M059J (cell line): ENCODE measurements around the gene RPS4Y2. TPM values are rescaled to one million over a fixed set of nuclear protein-coding genes. Genes with fewer than 3 reads are reported as not detected.

ENCODE experiments used
- total RNA-seq: library from RNA; depleted of rRNA; stranded (reverse); fragments of >200 nt; shearing (Covaris generic); gene quantifications from 2 replicates; pipeline ENCODE4 v1.2.3, GENCODE V29; 2014; rRNA removed

RPS4Y2 gene
- total RNA-seq, 1 experiment from 2014 or later: not detected

Other genes with a start within 250 kb of the RPS4Y2 start
- gene EIF1AY, start 180.3 kb upstream of the RPS4Y2 start, total RNA-seq: 5.7 and 13.6 TPM in 2 replicates